ENCODE measurements around the gene PAK4.
"Not testable (repeated sequence)": the region's sequence is repeated elsewhere in the genome, so short reads cannot be mapped to it uniquely, and the experiment has no call there.

Gene PAK4

GRCh38 chr19:39117023-39117422, 8.6 kb upstream of the PAK4 start:
- H3K4me3 ChIP-seq (ENCODE audit: insufficient read depth, low read depth, low read length); H3K36me3 ChIP-seq (ENCODE audit: control insufficient read depth, insufficient read depth, low read length); H3K27ac ChIP-seq (ENCODE audit: insufficient read depth, low read depth, low read length, poor library complexity, severe bottlenecking); H3K9me3 ChIP-seq (ENCODE audit: control insufficient read depth, low read length); H3K4me1 ChIP-seq (ENCODE audit: control insufficient read depth, insufficient read depth, low read length); H3K27me3 ChIP-seq (ENCODE audit: control insufficient read depth, insufficient read depth, low read length, poor library complexity, severe bottlenecking): not testable (repeated sequence)
- WGBS, 2 experiments, result 84 to 85% methylated on average over 8 of the region's 8 CpGs

- Histone ChIP-seq H3K27me3 (ENCODE audit: control insufficient read depth, insufficient read depth, low read length, poor library complexity, severe bottlenecking) (no peaks in the 10 kb centered on the region), H3K9me3 (ENCODE audit: control insufficient read depth, low read length) (no peaks in the 10 kb centered on the region), H3K36me3 (ENCODE audit: control insufficient read depth, insufficient read depth, low read length) (no peaks in the 10 kb centered on the region), H3K27ac (ENCODE audit: insufficient read depth, low read depth, low read length, poor library complexity, severe bottlenecking) (no peak overlapping the region), H3K4me1 (ENCODE audit: control insufficient read depth, insufficient read depth, low read length) (no peaks in the 10 kb centered on the region), H3K4me3 (ENCODE audit: insufficient read depth, low read depth, low read length) (no peak overlapping the region)
- WGBS, 2 experiments, result 74 to 89% methylated on average over 1 of the region's 1 CpG
These were observed 5.8 kb upstream of the PAK4 start for GRCh38 chr19:39119830-39120229.

DNA sequence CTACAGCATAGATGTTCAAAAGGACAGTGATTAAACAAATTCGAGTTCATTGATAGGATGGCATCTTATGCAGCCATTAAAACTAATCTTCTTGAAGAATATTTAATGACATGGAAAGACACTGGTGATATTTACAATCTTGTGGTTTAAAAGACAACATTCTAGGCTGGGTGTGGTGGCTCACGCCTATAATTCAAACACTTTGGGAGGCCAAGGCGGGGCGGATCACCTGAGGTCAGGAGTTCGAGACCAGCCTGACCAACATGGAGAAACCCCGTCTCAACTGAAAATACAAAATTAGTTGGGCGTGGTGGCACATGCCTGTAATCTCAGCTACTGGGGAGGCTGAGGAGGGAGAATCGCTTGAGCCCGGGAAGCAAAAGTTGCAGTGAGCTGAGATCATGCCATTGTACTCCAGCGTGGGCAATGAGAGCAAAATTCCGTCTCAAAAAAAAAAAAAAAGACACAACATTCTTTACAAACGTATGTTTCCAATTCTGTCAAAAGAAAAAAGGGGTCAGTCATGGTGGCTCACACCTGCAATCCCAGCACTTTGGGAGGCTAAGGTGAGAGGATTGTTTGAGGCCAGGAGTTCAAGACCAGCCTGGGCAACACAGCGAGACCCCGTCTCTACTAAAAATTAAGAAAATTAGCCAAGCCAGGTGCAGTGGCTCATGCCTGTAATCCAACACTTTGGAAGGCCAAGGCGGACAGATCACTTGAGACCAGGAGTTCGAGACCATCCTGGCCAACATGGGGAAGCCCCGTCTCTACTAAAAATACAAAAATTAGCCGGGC, 2.5 kb upstream of the PAK4 start:
- Histone ChIP-seq H3K27ac (ENCODE audit: insufficient read depth, low read depth, low read length, poor library complexity, severe bottlenecking) (no peak overlapping the region), H3K4me3 (ENCODE audit: insufficient read depth, low read depth, low read length) (no peak overlapping the region), H3K27me3 (ENCODE audit: control insufficient read depth, insufficient read depth, low read length, poor library complexity, severe bottlenecking) (no peaks in the 10 kb centered on the region), H3K36me3 (ENCODE audit: control insufficient read depth, insufficient read depth, low read length) (no peaks in the 10 kb centered on the region), H3K9me3 (ENCODE audit: control insufficient read depth, low read length) (no peaks in the 10 kb centered on the region), H3K4me1 (ENCODE audit: control insufficient read depth, insufficient read depth, low read length) (peaks cover 10% of the 10 kb centered on the region)
- WGBS, 2 experiments, result 92 to 93% methylated on average over 18 of the region's 18 CpGs

DNA sequence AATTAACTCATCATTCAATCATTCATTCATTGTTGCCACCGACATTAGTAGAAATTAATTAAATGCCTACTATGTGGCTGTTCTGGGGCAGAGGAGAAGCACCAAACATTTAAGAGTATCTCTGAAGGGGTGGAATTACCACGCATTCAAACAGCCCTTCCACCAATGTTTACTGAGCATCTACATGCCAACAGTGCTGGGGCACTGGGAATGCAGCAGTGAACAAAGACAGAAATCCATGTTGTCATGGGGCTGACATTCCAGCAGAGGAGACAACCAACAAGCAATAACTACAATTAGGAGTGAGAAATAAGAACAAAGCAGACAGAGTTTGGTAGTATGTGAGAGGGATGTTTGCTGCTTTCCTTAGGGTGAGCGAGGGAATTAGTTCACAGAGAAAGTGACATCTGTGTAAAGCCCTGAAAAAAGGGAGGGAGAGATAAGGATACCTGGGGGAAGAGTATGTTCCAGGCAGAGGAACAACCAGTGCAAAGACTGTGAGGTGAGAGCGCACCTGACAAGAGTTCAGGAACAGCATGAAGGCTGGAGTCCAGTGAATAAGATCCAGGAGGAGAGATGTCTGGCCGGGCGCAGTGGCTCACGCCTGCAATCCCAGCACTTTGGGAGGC, 1.3 kb upstream of the PAK4 start:
- H3K4me1 ChIP-seq (ENCODE audit: control insufficient read depth, insufficient read depth, low read length), result peaks cover 10% of the 10 kb centered on the region
- H3K36me3 ChIP-seq (ENCODE audit: control insufficient read depth, insufficient read depth, low read length), result no peaks in the 10 kb centered on the region
- H3K4me3 ChIP-seq (ENCODE audit: insufficient read depth, low read depth, low read length), result no peak overlapping the region
- 69 to 74% methylated on average over 7 of the region's 7 CpGs for WGBS, 2 experiments
- H3K27ac ChIP-seq (ENCODE audit: insufficient read depth, low read depth, low read length, poor library complexity, severe bottlenecking), result no peak overlapping the region
- H3K27me3 ChIP-seq (ENCODE audit: control insufficient read depth, insufficient read depth, low read length, poor library complexity, severe bottlenecking), result no peaks in the 10 kb centered on the region
- H3K9me3 ChIP-seq (ENCODE audit: control insufficient read depth, low read length), result no peaks in the 10 kb centered on the region

GRCh38 chr19:39125199-39125553, 410 bp upstream of the PAK4 start:
- 46 to 49% methylated on average over 7 of the region's 7 CpGs for WGBS, 2 experiments
- H3K36me3 ChIP-seq (ENCODE audit: control insufficient read depth, insufficient read depth, low read length), result no peaks in the 10 kb centered on the region
- no peaks in the 10 kb centered on the region for H3K27me3 ChIP-seq (ENCODE audit: control insufficient read depth, insufficient read depth, low read length, poor library complexity, severe bottlenecking)
- no peaks in the 10 kb centered on the region for H3K9me3 ChIP-seq (ENCODE audit: control insufficient read depth, low read length)
- peaks cover 10% of the 10 kb centered on the region for H3K4me1 ChIP-seq (ENCODE audit: control insufficient read depth, insufficient read depth, low read length)
- no peak overlapping the region for H3K27ac ChIP-seq (ENCODE audit: insufficient read depth, low read depth, low read length, poor library complexity, severe bottlenecking)
- H3K4me3 ChIP-seq (ENCODE audit: insufficient read depth, low read depth, low read length), result peak overlapping the region; percentile 89

GRCh38 chr19:39126312-39127187, 964 bp downstream of the PAK4 start:
- no peak overlapping the region for H3K27ac ChIP-seq (ENCODE audit: insufficient read depth, low read depth, low read length, poor library complexity, severe bottlenecking)
- H3K4me3 ChIP-seq (ENCODE audit: insufficient read depth, low read depth, low read length), result peak overlapping the region; percentile 89
- no peaks in the 10 kb centered on the region for H3K36me3 ChIP-seq (ENCODE audit: control insufficient read depth, insufficient read depth, low read length)
- H3K9me3 ChIP-seq (ENCODE audit: control insufficient read depth, low read length), result no peaks in the 10 kb centered on the region
- peaks cover 18% of the 10 kb centered on the region for H3K4me1 ChIP-seq (ENCODE audit: control insufficient read depth, insufficient read depth, low read length)
- H3K27me3 ChIP-seq (ENCODE audit: control insufficient read depth, insufficient read depth, low read length, poor library complexity, severe bottlenecking), result no peaks in the 10 kb centered on the region
- 30% methylated on average over 22 to 26 of the region's 27 CpGs for WGBS, 2 experiments

- H3K9me3 ChIP-seq (ENCODE audit: control insufficient read depth, low read length), result no peaks in the 10 kb centered on the region
- peaks cover 30% of the 10 kb centered on the region for H3K4me1 ChIP-seq (ENCODE audit: control insufficient read depth, insufficient read depth, low read length)
- no peak overlapping the region for H3K27ac ChIP-seq (ENCODE audit: insufficient read depth, low read depth, low read length, poor library complexity, severe bottlenecking)
- no peak overlapping the region for H3K4me3 ChIP-seq (ENCODE audit: insufficient read depth, low read depth, low read length)
- no peaks in the 10 kb centered on the region for H3K36me3 ChIP-seq (ENCODE audit: control insufficient read depth, insufficient read depth, low read length)
- 74 to 79% methylated on average over 9 of the region's 9 CpGs for WGBS, 2 experiments
- no peaks in the 10 kb centered on the region for H3K27me3 ChIP-seq (ENCODE audit: control insufficient read depth, insufficient read depth, low read length, poor library complexity, severe bottlenecking)
These were observed 2.4 kb downstream of the PAK4 start for GRCh38 chr19:39127812-39128515.

- Histone ChIP-seq H3K4me3 (ENCODE audit: insufficient read depth, low read depth, low read length) (no peak overlapping the region), H3K27ac (ENCODE audit: insufficient read depth, low read depth, low read length, poor library complexity, severe bottlenecking) (no peak overlapping the region), H3K4me1 (ENCODE audit: control insufficient read depth, insufficient read depth, low read length) (peaks cover 33% of the 10 kb centered on the region), H3K36me3 (ENCODE audit: control insufficient read depth, insufficient read depth, low read length) (no peaks in the 10 kb centered on the region), H3K27me3 (ENCODE audit: control insufficient read depth, insufficient read depth, low read length, poor library complexity, severe bottlenecking) (no peaks in the 10 kb centered on the region), H3K9me3 (ENCODE audit: control insufficient read depth, low read length) (no peaks in the 10 kb centered on the region)
- 86% methylated on average over 6 of the region's 6 CpGs for WGBS, 2 experiments
These were observed 3.0 kb downstream of the PAK4 start for GRCh38 chr19:39128516-39129079.

DNA sequence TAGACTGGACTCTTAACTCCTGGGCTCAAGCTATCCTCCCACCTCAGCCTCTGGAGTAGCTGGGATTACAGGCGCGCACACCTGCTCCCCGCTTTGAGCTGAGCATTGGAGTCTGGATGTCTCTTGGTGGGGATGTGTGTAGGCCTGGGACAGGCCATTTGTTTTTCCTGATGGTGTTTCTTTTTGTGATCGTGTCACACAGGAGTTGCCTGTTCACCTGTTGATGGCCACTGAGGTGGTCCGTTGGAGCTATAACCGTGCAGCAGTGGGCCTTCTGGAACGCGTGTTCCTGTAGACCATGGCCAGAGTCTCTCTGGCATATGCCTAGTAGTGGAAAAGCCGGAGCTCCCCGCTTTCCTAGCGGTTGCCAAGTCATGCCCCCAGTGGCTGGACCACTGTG, 3.5 kb downstream of the PAK4 start:
- H3K9me3 ChIP-seq (ENCODE audit: control insufficient read depth, low read length), result no peaks in the 10 kb centered on the region
- H3K4me1 ChIP-seq (ENCODE audit: control insufficient read depth, insufficient read depth, low read length), result peaks cover 37% of the 10 kb centered on the region
- H3K27me3 ChIP-seq (ENCODE audit: control insufficient read depth, insufficient read depth, low read length, poor library complexity, severe bottlenecking), result no peaks in the 10 kb centered on the region
- H3K36me3 ChIP-seq (ENCODE audit: control insufficient read depth, insufficient read depth, low read length), result no peaks in the 10 kb centered on the region
- H3K27ac ChIP-seq (ENCODE audit: insufficient read depth, low read depth, low read length, poor library complexity, severe bottlenecking), result no peak overlapping the region
- no peak overlapping the region for H3K4me3 ChIP-seq (ENCODE audit: insufficient read depth, low read depth, low read length)
- 94% methylated on average over 11 of the region's 11 CpGs for WGBS, 2 experiments
